HG03095 (cell line): ENCODE data around the gene FAM8A1.
"Not testable (repeated sequence)": the region's sequence is repeated elsewhere in the genome, so short reads cannot be mapped to it uniquely, and the experiment has no call there.

Experiments
- ATAC-seq: cut with Tn5 transposase; IDR thresholded peaks from one replicate; pipeline ENCODE4 v1.9.1; 2021; ENCODE audit warnings: moderate library complexity; ENCODE audit not compliant: unreplicated experiment

Gene FAM8A1

DNA sequence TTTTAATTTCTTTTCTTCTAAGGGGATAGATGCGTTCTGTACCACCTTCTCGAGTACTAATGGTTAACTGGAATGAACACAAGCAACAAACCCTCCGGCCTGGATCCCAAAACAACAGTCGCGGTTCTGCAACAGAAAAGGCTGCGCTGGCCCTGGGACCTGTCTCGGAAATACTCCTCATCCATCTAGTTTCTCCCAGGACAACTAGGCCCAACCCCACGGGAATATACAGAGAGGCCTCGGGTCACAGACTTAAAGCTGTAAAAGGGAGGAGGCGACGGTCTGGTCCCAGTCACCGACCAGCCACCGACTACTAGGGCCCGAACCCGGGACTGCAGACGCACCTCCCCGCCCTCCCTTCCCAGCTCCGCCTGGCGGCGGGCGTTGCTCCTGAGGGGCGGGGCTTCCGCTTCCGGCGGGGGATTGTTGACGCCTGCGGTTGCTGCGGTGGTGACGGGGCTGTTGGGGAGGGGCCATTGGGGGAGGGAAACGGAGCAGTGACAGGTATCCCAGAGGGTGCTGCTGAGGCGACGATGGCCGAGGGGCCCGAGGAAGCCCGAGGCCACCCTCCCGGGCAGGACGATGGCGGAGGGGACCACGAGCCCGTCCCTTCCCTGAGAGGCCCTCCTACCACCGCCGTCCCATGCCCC, at the start of gene FAM8A1:
Gene FAM8A1, plus strand, starts transcription at position 426 of the 650 bp plus-strand sequence. Its CDS starts 108 bp downstream, at position 534.
- ATAC-seq = peak; percentile 90

GRCh38 chr6:17551383-17551958, 48.6 kb upstream of the FAM8A1 start:
- ATAC-seq = no peak

DNA sequence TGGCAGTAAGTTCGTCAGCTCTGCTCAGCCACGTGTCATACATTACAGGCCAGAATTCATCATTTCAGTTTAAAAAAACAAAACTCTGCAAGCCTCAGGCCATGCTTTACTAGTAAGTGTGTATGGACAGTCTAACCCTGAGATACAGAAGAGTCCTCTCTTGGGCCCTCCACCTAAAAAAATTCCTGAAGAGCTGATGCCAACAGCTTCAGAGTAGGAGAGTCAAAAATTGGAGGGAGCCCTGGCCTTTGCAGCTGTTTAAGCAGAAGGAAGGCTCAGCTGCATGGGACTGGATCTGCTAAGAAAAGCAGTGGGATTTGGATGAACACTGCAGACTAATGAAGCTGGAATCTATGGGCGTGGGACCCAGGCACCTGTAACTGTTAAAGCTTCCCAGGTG, 47.2 kb upstream of the FAM8A1 start:
- ATAC-seq = no peak

- no peak for ATAC-seq
Measured at GRCh38 chr6:17556014-17556413, 44.1 kb upstream of the FAM8A1 start.

GRCh38 chr6:17562636-17563035, 37.5 kb upstream of the FAM8A1 start:
- no peak for ATAC-seq

- ATAC-seq = no peak
Measured at GRCh38 chr6:17565399-17565798, 34.7 kb upstream of the FAM8A1 start.

DNA sequence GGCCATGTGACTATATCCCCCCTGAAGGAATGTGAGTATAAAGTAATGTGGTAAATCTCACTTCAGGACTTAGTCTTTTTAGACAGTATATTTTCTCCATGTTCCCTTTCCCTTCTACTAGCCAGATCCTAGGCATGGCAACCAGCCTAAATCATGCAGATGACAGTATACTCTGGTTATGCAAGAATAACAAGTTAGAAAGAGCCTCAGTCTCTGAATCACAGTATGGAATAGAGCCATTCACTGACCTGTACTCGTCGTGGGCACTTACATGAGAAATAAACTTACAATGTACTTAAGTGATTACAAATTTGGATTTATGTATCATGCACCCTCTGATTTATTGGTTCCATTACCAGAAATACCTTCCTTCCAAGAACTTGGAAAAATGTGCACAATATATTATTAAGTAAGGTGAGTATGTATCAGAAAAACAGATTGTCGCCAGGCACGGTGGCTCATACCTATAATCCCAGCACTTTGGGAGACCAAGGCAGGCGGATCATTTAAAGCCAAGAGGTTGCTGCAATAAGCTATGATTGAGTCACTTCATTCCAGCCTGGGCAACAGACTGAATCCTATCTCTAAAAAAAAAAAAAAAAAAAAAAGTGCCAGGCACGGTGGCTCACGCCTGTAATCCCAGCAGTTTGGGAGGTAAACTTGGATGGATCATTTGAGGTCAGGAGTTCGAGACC, 25.1 kb upstream of the FAM8A1 start:
- no peak for ATAC-seq

DNA sequence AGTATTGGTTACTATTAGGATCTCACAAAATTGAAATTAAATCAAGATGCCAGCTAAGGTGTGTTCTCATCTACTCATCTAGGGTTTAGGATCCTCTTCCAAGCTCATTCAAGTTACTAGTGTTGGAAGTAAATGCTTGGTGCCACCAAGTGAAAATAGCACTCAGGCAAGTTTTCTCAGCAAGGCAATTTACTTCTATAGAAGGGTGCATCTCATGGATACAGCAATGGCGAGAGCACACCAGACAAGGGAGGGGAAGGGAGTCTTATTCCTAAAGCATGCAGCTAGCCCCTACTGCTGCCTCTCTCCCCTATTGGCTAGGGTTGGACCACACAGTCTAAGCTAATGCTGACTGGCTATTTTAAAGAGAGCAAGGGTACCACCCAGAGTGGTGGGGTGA, 23.0 kb upstream of the FAM8A1 start:
- ATAC-seq = no peak

GRCh38 chr6:17580518-17581048, 19.5 kb upstream of the FAM8A1 start:
- no peak for ATAC-seq

DNA sequence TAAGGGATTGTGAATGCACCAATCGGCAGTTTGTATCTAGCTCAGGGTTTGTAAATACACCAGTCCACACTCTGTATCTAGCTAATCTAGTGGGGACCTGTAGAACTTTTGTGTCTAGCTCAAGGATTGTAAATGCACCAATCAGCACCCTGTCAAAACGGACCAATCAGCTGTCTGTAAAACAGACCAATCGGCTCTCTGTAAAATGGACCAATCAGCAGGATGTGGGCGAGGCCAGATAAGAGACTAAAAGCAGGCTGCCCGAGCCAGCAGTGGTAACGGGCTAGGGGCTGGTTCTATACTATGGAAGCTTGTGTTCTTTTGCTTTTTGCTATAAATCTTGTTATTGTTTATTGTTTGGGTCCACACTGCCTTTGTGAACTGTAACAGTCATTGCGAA, 18.8 kb upstream of the FAM8A1 start:
- not testable (repeated sequence) for ATAC-seq

DNA sequence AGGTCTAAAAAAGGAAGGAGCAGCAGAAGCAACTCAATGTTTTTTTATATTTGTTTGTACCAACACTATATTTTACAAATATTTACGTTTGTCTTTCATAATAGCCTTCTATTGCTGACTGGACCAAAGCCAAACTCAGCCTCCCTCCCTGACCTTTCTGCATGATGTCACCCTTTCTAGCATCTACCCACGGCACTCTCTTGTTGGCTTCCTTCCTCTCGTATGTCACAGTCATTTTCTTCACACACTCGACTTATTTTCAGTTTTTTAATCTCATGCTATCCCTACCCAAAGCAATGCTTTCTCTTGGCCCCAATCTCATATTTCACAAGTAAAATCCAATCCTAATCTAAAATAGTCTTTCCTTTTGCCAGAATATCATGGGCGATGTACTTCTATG, 16.3 kb upstream of the FAM8A1 start:
- no peak for ATAC-seq

DNA sequence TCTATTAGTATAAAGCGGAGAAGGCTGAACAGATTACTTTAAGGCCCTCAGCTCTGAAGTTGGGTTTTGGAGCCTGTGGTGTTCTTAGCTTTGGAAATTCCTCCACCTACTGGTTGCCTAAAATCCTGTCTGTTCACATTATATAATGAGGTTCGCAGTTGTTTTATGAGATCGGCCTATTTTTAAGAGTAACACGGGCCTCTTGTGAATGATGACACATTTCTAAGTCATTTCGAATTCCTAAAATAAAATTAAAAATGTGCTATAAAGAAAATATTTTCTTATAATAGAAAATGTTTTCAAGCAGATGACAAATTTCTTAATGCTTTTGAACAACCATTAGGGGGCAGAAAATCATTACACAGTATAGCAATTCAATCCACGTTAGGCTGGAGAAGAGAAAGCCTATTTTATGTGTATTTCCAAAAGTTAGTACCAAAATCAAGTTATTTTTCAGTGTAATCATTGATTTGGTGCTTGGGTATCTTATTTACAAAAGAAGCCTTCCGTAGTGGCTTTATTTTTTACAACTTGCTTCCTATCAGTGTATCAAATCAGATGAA, 15.8 kb upstream of the FAM8A1 start:
- peak; percentile 55 for ATAC-seq

DNA sequence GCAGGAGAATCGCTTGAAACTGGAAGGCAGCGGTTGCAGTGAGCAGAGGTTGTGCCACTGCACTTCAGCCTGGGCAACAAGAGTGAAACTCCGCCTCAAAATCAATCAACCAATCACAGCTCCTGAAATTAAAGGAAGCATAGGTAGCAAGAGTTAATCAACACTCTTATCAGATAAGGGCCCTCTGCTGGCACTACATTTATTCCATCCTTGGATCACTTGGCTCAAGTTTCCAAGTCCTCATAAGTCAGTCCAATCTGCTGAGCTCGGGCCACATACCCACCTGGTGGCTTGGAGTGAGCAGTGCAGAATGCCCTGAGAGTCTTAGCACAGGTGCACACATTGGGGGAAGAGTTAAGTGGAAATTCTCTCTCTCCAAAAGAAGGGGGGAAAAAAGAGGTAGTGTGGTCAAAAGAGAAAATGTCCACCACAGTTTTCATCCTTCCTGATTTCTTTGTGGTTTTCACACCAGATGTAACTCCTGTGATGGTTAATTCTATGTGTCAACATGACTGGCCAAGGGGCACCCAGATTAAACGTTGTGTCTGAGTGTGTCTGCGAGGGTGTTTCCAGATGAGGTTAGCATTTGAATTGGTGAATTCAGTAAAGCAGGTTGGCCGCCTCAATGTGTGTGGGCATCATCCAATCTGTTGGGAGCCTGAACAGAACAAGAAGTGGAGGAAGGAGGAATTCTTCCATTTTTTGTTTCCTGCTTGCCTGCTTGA, 14.2 kb upstream of the FAM8A1 start:
- ATAC-seq = no peak

DNA sequence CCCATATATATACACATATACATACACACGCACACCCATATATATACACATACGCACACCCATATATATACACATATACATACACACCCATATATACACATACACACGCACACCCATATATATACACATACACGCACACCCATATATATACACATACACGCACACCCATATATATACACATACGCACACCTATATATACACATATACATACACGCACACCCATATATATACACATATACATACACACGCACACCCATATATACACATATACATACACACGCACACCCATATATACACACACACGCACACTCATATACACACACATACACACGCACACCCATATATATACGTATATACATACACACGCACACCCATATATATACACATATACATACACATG, 13.5 kb upstream of the FAM8A1 start:
- ATAC-seq = not testable (repeated sequence)

GRCh38 chr6:17588011-17588410, 12.1 kb upstream of the FAM8A1 start:
- ATAC-seq = no peak

- ATAC-seq = no peak
Measured at GRCh38 chr6:17589406-17590096, 10.6 kb upstream of the FAM8A1 start.

- ATAC-seq = no peak
Measured at GRCh38 chr6:17591287-17591686, 8.8 kb upstream of the FAM8A1 start.

GRCh38 chr6:17593246-17593645, 6.9 kb upstream of the FAM8A1 start:
- no peak for ATAC-seq

GRCh38 chr6:17596085-17596484, 4.0 kb upstream of the FAM8A1 start:
- ATAC-seq = no peak
